22Rv1 (cell line): ENCODE data around the gene ELF3.

Experiments
- CTCF ChIP-seq: fragments of 450-650 bp; IDR thresholded peaks from 2 replicates; pipeline ENCODE4 v1.5.1; 2017; ENCODE audit warnings: mild to moderate bottlenecking
- ZFX ChIP-seq: fragments of 450-650 bp; IDR thresholded peaks from 2 replicates; pipeline ENCODE4 v1.6.1; 2017; ENCODE audit warnings: antibody characterized with exemption, borderline replicate concordance

GRCh38 chr1:201999625-202000238, 10.7 kb upstream of the ELF3 start:
- TF ChIP-seq CTCF (peak; percentile 96), ZFX (no peak)
